Measurements from ENCODE around the gene ERICH4.

DNA sequence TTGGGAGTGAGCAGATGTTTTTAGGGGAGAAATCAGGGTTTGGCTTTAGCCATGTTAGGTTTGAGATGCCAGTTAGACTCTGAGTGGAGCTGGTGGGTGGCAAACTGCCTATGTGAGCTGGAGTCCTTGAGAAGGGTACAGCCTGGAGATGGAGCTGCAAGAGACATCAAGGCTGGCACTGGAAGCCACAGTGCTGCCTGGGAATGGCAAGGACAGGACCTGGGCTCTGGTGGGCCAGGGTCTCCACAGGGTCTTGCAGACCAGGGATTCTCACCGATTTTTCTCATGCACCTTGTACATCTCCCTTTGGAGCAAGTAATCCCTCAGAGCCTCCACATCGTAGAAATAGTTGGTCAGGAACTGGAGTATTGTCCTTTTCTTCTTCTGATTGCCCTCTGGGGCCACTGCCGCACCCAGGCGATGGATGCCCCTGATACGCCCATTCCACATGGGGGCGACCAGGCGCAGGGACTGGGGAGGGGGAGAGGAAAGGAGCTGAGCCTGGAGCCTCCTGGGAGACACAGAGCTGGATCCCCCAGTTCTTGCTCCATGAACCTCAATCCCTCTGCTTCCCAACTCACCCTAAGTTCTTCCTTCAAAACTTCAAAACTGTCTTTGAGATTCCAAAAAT lies 4.9 kb upstream of the ERICH4 start:
- TF ChIP-seq CTCF (IDR thresholded peaks at IDR 0.05) (no peak), POLR2A (IDR thresholded peaks at IDR 0.05) (no peak)

Data from suprapubic skin (tissue), 3 donors.